HEK293 (cell line): ENCODE data around the gene DNASE1.
"Not testable (repeated sequence)": the region's sequence is repeated elsewhere in the genome, so short reads cannot be mapped to it uniquely, and the experiment has no call there.

Experiments
- CTCF ChIA-PET: fragments of 350-600 bp; formaldehyde crosslinking; extraction: SDS; loops from one replicate; lab custom pipeline; 2021; ENCODE audit warnings: antibody characterized with exemption; lab: Yijun Ruan, JAX
- POLR2A ChIA-PET: fragments of 300-600 bp; formaldehyde crosslinking; extraction: SDS; loops from one replicate; lab custom pipeline; 2020; ENCODE audit warnings: antibody characterized with exemption, inconsistent platforms; lab: Yijun Ruan, JAX
- H3K27ac ChIP-seq: fragments of 200-500 bp; sonication (Bioruptor generic); 2 replicates; pipeline ENCODE4 v1.5.1; 2014; ENCODE audit warnings: low read depth, low read length, control low read depth, inconsistent platforms; ENCODE audit errors: extremely low read depth
- H3K36me3 ChIP-seq, 2 experiments: fragments of 200-500 bp in 1 of 2; sonication (Bioruptor generic) in 1 of 2; 1 replicate in 1 of 2; 2 replicates in 1 of 2; pipeline ENCODE4 v1.5.1; 2014 to 2017; ENCODE audit warnings: inconsistent platforms in 2 of 2, low read length in 2 of 2; ENCODE audit not compliant: control insufficient read depth in 2 of 2, insufficient read depth in 1 of 2
- H3K4me1 ChIP-seq: fragments of 200-500 bp; sonication (Bioruptor generic); 2 replicates; pipeline ENCODE4 v1.5.1; 2014; ENCODE audit warnings: mild to moderate bottlenecking, low read length, inconsistent platforms; ENCODE audit not compliant: control insufficient read depth, insufficient read depth
- H3K4me3 ChIP-seq: 2 replicates; pipeline ENCODE4 v1.5.1; 2011; ENCODE audit warnings: low read depth, mild to moderate bottlenecking, control low read depth, low read length, moderate library complexity
- H3K9me3 ChIP-seq: fragments of 200-500 bp; sonication (Bioruptor generic); 2 replicates; pipeline ENCODE4 v1.5.1; 2014; ENCODE audit warnings: low read depth, low read length, inconsistent platforms; ENCODE audit not compliant: control insufficient read depth, insufficient read depth
- KLF1 ChIP-seq: fragments of 450-650 bp; formaldehyde crosslinking; IDR thresholded peaks from 2 replicates; pipeline ENCODE4 v1.5.1; 2016; ENCODE audit warnings: missing biosample characterization, missing genetic modification characterization
- ZNF10 ChIP-seq: fragments of 450-650 bp; formaldehyde crosslinking; IDR thresholded peaks from 2 replicates; pipeline ENCODE4 v1.5.1; 2017; ENCODE audit warnings: missing biosample characterization, missing genetic modification characterization
- ZNF121 ChIP-seq: fragments of 450-650 bp; formaldehyde crosslinking; IDR thresholded peaks from 2 replicates; pipeline ENCODE4 v1.5.1; 2016; ENCODE audit warnings: missing biosample characterization, missing genetic modification characterization
- ZNF266 ChIP-seq: fragments of 450-650 bp; formaldehyde crosslinking; IDR thresholded peaks from 2 replicates; pipeline ENCODE4 v1.5.1; 2016; ENCODE audit warnings: missing biosample characterization, missing genetic modification characterization, low read depth
- ZNF391 ChIP-seq: fragments of 450-650 bp; formaldehyde crosslinking; IDR thresholded peaks from 2 replicates; pipeline ENCODE4 v1.5.1; 2016; ENCODE audit warnings: low read depth, missing biosample characterization, missing genetic modification characterization, borderline replicate concordance
- ZNF473 ChIP-seq: fragments of 450-650 bp; formaldehyde crosslinking; IDR thresholded peaks from 2 replicates; pipeline ENCODE4 v1.5.1; 2017; ENCODE audit warnings: missing biosample characterization, missing genetic modification characterization
- ZNF510 ChIP-seq: fragments of 450-650 bp; formaldehyde crosslinking; IDR thresholded peaks from 2 replicates; pipeline ENCODE4 v1.5.1; 2018; ENCODE audit warnings: mild to moderate bottlenecking, missing genetic modification characterization, missing biosample characterization; ENCODE audit not compliant: insufficient replicate concordance
- ZNF571 ChIP-seq: fragments of 450-650 bp; formaldehyde crosslinking; IDR thresholded peaks from 2 replicates; pipeline ENCODE4 v1.5.0; 2017; ENCODE audit warnings: missing biosample characterization, missing genetic modification characterization
- ZNF610 ChIP-seq: fragments of 450-650 bp; formaldehyde crosslinking; IDR thresholded peaks from 2 replicates; pipeline ENCODE4 v1.5.1; 2016; ENCODE audit warnings: missing biosample characterization, missing genetic modification characterization, borderline replicate concordance
- TF ChIP-seq, protein P1 (sequence below): fragments of 450-650 bp; formaldehyde crosslinking; IDR thresholded peaks from 2 replicates; pipeline ENCODE4 v1.5.1; 2016; ENCODE audit warnings: missing biosample characterization, missing genetic modification characterization
- TF ChIP-seq, protein P2 (sequence below): fragments of 450-650 bp; formaldehyde crosslinking; IDR thresholded peaks from 2 replicates; pipeline ENCODE4 v1.5.1; 2016; ENCODE audit warnings: missing biosample characterization, missing genetic modification characterization
- TF ChIP-seq, protein P3 (sequence below): fragments of 450-650 bp; formaldehyde crosslinking; IDR thresholded peaks from 2 replicates; pipeline ENCODE4 v1.5.1; 2016; ENCODE audit warnings: missing biosample characterization, missing genetic modification characterization

Gene DNASE1

DNA sequence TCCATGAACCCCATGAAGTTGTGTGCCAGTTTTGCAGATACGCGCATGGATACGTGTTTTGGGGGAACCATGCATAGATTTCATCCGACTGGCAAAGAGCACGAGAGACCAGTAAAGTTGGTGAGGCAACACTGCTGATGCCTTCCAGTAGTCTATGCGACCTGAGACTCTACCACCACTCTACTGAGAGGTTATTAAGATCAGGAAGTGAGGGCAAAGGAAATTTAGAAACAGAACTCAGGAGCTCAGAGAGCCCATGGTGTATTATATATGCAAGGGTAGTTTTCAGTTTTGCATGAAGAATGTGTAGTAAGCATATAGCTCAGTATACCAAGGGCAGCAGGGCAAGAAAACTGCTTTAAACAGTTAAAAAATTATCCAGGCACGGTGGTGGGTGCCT lies 47.3 kb upstream of the DNASE1 start:
- TF ChIP-seq ZNF121 (tag by site-specific recombination) (no peak), ZNF266 (no peak), ZNF571 (no peak), ZNF610 (tag by site-specific recombination) (no peak), ZNF391 (tag by site-specific recombination) (no peak)
- no peak overlapping the region for H3K27ac ChIP-seq
- CTCF ChIA-PET = no interaction called here
- H3K9me3 ChIP-seq = no peaks in the 10 kb centered on the region
- H3K4me1 ChIP-seq = no peaks in the 10 kb centered on the region
- H3K36me3 ChIP-seq = peaks cover 0 to 29% of the 10 kb centered on the region in 2 experiments; a peak in 2 of 3 replicates
- H3K4me3 ChIP-seq = no peak overlapping the region
- POLR2A ChIA-PET = interaction anchor here (0.6 kb wide), 1 partner anchor 1028 kb away, joined by 3 read pairs; no protein-coding TSS in a partner anchor

DNA sequence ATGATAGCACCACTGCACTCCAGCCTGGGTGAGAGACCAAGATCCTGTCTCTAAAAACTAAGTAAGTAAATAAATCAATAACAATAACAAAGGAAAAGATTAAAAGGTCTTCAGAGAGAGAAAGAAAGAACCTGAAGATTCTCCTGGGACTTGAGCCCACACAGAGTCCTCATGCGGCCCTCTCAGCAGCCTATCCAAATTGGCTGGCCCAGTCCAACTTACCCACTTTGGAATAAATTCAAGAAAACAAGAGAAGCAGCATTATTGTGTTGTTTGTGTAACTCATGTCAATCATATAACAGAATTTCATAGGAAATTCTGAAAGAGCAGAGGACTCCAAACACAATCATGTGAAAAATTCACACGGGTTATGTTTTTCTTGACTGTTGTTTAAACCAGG lies 46.9 kb upstream of the DNASE1 start:
- H3K27ac ChIP-seq = no peak overlapping the region
- no peak overlapping the region for H3K4me3 ChIP-seq
- H3K4me1 ChIP-seq = no peaks in the 10 kb centered on the region
- ChIA-PET CTCF (no interaction called here), POLR2A (interaction anchor here (0.6 kb wide), 1 partner anchor 1028 kb away, joined by 3 read pairs; no protein-coding TSS in a partner anchor)
- TF ChIP-seq ZNF121 (tag by site-specific recombination) (no peak), ZNF510 (tag by site-specific recombination) (no peak), ZNF473 (tag by site-specific recombination) (no peak), ZNF10 (tag by site-specific recombination) (no peak), KLF1 (tag by site-specific recombination) (no peak)
- TF ChIP-seq, protein P1, sequence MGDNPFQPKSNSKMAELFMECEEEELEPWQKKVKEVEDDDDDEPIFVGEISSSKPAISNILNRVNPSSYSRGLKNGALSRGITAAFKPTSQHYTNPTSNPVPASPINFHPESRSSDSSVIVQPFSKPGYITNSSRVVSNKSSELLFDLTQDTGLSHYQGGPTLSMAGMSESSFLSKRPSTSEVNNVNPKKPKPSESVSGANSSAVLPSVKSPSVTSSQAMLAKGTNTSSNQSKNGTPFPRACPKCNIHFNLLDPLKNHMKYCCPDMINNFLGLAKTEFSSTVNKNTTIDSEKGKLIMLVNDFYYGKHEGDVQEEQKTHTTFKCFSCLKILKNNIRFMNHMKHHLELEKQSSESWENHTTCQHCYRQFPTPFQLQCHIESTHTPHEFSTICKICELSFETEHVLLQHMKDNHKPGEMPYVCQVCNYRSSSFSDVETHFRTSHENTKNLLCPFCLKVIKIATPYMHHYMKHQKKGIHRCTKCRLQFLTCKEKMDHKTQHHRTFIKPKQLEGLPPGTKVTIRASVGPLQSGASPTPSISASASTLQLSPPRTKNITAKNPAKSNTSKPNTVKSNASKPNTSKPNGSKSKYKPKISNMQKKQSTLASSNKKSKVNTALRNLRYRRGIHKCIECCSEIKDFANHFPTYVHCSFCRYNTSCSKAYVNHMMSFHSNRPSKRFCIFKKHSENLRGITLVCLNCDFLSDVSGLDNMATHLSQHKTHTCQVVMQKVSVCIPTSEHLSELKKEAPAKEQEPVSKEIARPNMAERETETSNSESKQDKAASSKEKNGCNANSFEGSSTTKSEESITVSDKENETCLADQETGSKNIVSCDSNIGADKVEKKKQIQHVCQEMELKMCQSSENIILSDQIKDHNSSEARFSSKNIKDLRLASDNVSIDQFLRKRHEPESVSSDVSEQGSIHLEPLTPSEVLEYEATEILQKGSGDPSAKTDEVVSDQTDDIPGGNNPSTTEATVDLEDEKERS (tag by site-specific recombination) = no peak
- TF ChIP-seq, protein P2, sequence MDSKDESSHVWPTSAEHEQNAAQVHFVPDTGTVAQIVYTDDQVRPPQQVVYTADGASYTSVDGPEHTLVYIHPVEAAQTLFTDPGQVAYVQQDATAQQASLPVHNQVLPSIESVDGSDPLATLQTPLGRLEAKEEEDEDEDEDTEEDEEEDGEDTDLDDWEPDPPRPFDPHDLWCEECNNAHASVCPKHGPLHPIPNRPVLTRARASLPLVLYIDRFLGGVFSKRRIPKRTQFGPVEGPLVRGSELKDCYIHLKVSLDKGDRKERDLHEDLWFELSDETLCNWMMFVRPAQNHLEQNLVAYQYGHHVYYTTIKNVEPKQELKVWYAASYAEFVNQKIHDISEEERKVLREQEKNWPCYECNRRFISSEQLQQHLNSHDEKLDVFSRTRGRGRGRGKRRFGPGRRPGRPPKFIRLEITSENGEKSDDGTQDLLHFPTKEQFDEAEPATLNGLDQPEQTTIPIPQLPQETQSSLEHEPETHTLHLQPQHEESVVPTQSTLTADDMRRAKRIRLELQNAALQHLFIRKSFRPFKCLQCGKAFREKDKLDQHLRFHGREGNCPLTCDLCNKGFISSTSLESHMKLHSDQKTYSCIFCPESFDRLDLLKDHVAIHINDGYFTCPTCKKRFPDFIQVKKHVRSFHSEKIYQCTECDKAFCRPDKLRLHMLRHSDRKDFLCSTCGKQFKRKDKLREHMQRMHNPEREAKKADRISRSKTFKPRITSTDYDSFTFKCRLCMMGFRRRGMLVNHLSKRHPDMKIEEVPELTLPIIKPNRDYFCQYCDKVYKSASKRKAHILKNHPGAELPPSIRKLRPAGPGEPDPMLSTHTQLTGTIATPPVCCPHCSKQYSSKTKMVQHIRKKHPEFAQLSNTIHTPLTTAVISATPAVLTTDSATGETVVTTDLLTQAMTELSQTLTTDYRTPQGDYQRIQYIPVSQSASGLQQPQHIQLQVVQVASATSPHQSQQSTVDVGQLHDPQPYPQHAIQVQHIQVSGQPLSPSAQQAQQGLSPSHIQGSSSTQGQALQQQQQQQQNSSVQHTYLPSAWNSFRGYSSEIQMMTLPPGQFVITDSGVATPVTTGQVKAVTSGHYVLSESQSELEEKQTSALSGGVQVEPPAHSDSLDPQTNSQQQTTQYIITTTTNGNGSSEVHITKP (tag by site-specific recombination) = no peak
- no peaks in the 10 kb centered on the region for H3K9me3 ChIP-seq
- peaks cover 0 to 24% of the 10 kb centered on the region in 2 experiments; a peak in 2 of 3 replicates for H3K36me3 ChIP-seq

DNA sequence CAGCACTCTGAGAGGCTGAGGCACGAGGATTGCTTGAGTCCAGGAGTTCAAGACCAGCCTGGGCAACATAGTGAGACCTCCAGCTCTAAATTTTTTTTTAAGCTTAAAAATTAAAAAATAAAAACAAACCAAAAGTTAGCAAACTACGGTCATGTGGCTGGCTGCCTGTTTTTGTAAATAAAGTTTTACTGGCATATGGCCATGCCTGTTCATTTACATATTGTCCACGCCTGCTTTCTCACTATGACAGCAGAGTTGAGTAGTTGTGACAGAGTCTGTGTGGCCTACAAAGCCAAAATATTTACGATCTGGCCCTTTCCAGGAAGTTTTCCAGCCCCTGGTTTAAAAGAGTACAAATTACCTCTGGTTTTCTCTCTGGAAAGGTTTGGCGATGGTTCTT lies 46.4 kb upstream of the DNASE1 start:
- ChIA-PET POLR2A (no interaction called here), CTCF (no interaction called here)
- Histone ChIP-seq H3K36me3 (peaks cover 0 to 20% of the 10 kb centered on the region in 2 experiments; a peak in 2 of 3 replicates), H3K4me1 (no peaks in the 10 kb centered on the region), H3K4me3 (no peak overlapping the region), H3K27ac (no peak overlapping the region), H3K9me3 (no peaks in the 10 kb centered on the region)
- TF ChIP-seq, protein P3, sequence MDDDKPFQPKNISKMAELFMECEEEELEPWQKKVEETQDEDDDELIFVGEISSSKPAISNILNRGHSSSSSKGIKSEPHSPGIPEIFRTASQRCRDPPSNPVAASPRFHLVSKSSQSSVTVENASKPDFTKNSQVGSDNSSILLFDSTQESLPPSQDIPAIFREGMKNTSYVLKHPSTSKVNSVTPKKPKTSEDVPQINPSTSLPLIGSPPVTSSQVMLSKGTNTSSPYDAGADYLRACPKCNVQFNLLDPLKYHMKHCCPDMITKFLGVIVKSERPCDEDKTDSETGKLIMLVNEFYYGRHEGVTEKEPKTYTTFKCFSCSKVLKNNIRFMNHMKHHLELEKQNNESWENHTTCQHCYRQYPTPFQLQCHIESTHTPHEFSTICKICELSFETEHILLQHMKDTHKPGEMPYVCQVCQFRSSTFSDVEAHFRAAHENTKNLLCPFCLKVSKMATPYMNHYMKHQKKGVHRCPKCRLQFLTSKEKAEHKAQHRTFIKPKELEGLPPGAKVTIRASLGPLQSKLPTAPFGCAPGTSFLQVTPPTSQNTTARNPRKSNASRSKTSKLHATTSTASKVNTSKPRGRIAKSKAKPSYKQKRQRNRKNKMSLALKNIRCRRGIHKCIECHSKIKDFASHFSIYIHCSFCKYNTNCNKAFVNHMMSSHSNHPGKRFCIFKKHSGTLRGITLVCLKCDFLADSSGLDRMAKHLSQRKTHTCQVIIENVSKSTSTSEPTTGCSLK (tag by site-specific recombination) = no peak

DNA sequence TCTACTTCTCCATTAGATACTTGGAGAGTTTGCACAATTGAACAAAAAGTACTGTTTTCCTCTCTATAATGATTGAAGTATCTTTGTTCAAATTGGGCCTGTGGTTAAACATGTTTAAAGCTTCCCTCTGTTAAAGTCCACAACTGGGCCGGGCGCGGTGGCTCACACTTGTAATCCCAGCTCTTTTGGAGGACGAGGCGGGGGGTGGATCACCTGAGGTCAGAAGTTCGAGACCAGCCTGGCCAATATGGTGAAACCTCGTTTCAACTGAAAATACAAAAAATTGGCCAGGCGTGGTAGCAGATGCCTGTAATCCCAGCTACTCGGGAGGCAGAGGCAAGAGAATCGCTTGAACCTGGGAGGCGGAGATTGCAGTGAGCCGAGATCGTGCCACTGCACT lies 45.5 kb upstream of the DNASE1 start:
- POLR2A ChIA-PET = not testable (repeated sequence)

More for the DNA sequence above, 45.5 kb upstream of the DNASE1 start:
- CTCF ChIA-PET, H3K4me1 ChIP-seq, H3K9me3 ChIP-seq, H3K4me3 ChIP-seq, H3K27ac ChIP-seq: not testable (repeated sequence)
- H3K36me3 ChIP-seq = peaks cover 0 to 11% of the 10 kb centered on the region in 2 experiments; a peak in 2 of 3 replicates
